ENCODE data around the gene SHLD1.

Gene SHLD1

GRCh38 chr20:5751856-5752255 lies 1.7 kb downstream of the SHLD1 start:
- no peak for DNase-seq (ENCODE audit: low spot score)
- Histone ChIP-seq H3K4me1 (ENCODE audit: insufficient read depth, poor library complexity, severe bottlenecking) (peaks cover 7% of the 10 kb centered on the region), H3K27ac (ENCODE audit: poor library complexity, severe bottlenecking) (no peak overlapping the region), H3K36me3 (ENCODE audit: low read depth) (no peaks in the 10 kb centered on the region), H3K27me3 (ENCODE audit: insufficient read depth, poor library complexity, severe bottlenecking) (no peaks in the 10 kb centered on the region), H3K4me3 (ENCODE audit: severe bottlenecking) (no peak overlapping the region), H3K9me3 (ENCODE audit: severe bottlenecking) (no peaks in the 10 kb centered on the region)
- no peak for TF ChIP-seq CTCF (IDR thresholded peaks at IDR 0.05; ENCODE audit: poor library complexity, severe bottlenecking)
- no peak for ATAC-seq (ENCODE audit: low read depth)

- ATAC-seq (ENCODE audit: low read depth), result no peak
- no peak for TF ChIP-seq CTCF (IDR thresholded peaks at IDR 0.05; ENCODE audit: poor library complexity, severe bottlenecking)
- DNase-seq (ENCODE audit: low spot score), result no peak
These were observed 3.6 kb downstream of the SHLD1 start for GRCh38 chr20:5753814-5754213.

GRCh38 chr20:5757949-5758348 lies 7.7 kb downstream of the SHLD1 start:
- no peak for DNase-seq (ENCODE audit: low spot score)
- Histone ChIP-seq H3K27me3 (ENCODE audit: insufficient read depth, poor library complexity, severe bottlenecking) (no peaks in the 10 kb centered on the region), H3K4me1 (ENCODE audit: insufficient read depth, poor library complexity, severe bottlenecking) (peaks cover 11% of the 10 kb centered on the region), H3K27ac (ENCODE audit: poor library complexity, severe bottlenecking) (no peak overlapping the region), H3K36me3 (ENCODE audit: low read depth) (no peaks in the 10 kb centered on the region), H3K9me3 (ENCODE audit: severe bottlenecking) (no peaks in the 10 kb centered on the region), H3K4me3 (ENCODE audit: severe bottlenecking) (no peak overlapping the region)
- no peak for ATAC-seq (ENCODE audit: low read depth)
- no peak for TF ChIP-seq CTCF (IDR thresholded peaks at IDR 0.05; ENCODE audit: poor library complexity, severe bottlenecking)

More at GRCh38 chr20:5753814-5754213, 3.6 kb downstream of the SHLD1 start:
- Histone ChIP-seq H3K36me3 (ENCODE audit: low read depth) (no peaks in the 10 kb centered on the region), H3K27ac (ENCODE audit: poor library complexity, severe bottlenecking) (no peak overlapping the region), H3K4me3 (ENCODE audit: severe bottlenecking) (no peak overlapping the region), H3K4me1 (ENCODE audit: insufficient read depth, poor library complexity, severe bottlenecking) (peaks cover 7% of the 10 kb centered on the region), H3K27me3 (ENCODE audit: insufficient read depth, poor library complexity, severe bottlenecking) (no peaks in the 10 kb centered on the region), H3K9me3 (ENCODE audit: severe bottlenecking) (no peaks in the 10 kb centered on the region)

- Histone ChIP-seq H3K9me3 (ENCODE audit: severe bottlenecking) (no peaks in the 10 kb centered on the region), H3K4me1 (ENCODE audit: insufficient read depth, poor library complexity, severe bottlenecking) (peaks cover 6% of the 10 kb centered on the region), H3K27ac (ENCODE audit: poor library complexity, severe bottlenecking) (no peak overlapping the region), H3K27me3 (ENCODE audit: insufficient read depth, poor library complexity, severe bottlenecking) (no peaks in the 10 kb centered on the region), H3K4me3 (ENCODE audit: severe bottlenecking) (no peak overlapping the region), H3K36me3 (ENCODE audit: low read depth) (no peaks in the 10 kb centered on the region)
- ATAC-seq (ENCODE audit: low read depth) (no peak; the same call in 2 of the 3 replicates), DNase-seq (ENCODE audit: low spot score) (no peak)
- no peak for TF ChIP-seq CTCF (IDR thresholded peaks at IDR 0.05; ENCODE audit: poor library complexity, severe bottlenecking)
These were observed 16.0 kb downstream of the SHLD1 start for GRCh38 chr20:5766085-5766764.

- Histone ChIP-seq H3K36me3 (ENCODE audit: low read depth) (no peaks in the 10 kb centered on the region), H3K27ac (ENCODE audit: poor library complexity, severe bottlenecking) (no peak overlapping the region), H3K4me1 (ENCODE audit: insufficient read depth, poor library complexity, severe bottlenecking) (peaks cover 6% of the 10 kb centered on the region), H3K27me3 (ENCODE audit: insufficient read depth, poor library complexity, severe bottlenecking) (no peaks in the 10 kb centered on the region), H3K4me3 (ENCODE audit: severe bottlenecking) (no peak overlapping the region), H3K9me3 (ENCODE audit: severe bottlenecking) (no peaks in the 10 kb centered on the region)
- DNase-seq (ENCODE audit: low spot score) (no peak), ATAC-seq (ENCODE audit: low read depth) (no peak; the same call in 2 of the 3 replicates)
- TF ChIP-seq CTCF (IDR thresholded peaks at IDR 0.05; ENCODE audit: poor library complexity, severe bottlenecking), result no peak
These were observed 17.4 kb downstream of the SHLD1 start for GRCh38 chr20:5767493-5768098.
